GM12891 (cell line): Measurements from ENCODE around the gene RBM26.
"Not testable (repeated sequence)": the region's sequence is repeated elsewhere in the genome, so short reads cannot be mapped to it uniquely, and the experiment has no call there.

Source experiments
- DNase-seq: peaks from one replicate; pipeline ENCODE4 v3.0.0; 2011; ENCODE audit warnings: low spot score; ENCODE audit not compliant: insufficient read length
- FAIRE-seq: peaks from 2 replicates; lab custom pipeline; 2011; peaks lifted over from hg19 to GRCh38; lab: Jason Lieb, UNC
- PAX5 ChIP-seq: IDR thresholded peaks from 2 replicates; pipeline ENCODE4 v1.6.1; 2011; ENCODE audit warnings: low read length, moderate library complexity, mild to moderate bottlenecking; ENCODE audit not compliant: insufficient read depth, severe bottlenecking
- POLR2A ChIP-seq: IDR thresholded peaks from 2 replicates; pipeline ENCODE4 v1.6.1; 2011; ENCODE audit warnings: low read depth, low read length, control low read depth
- POLR2AphosphoS5 ChIP-seq: IDR thresholded peaks from 2 replicates; pipeline ENCODE4 v1.6.1; 2011; ENCODE audit warnings: low read depth, low read length, control low read depth
- POU2F2 ChIP-seq: IDR thresholded peaks from 2 replicates; pipeline ENCODE4 v1.6.1; 2011; ENCODE audit warnings: low read depth, mild to moderate bottlenecking, control low read depth, low read length, moderate library complexity
- SPI1 ChIP-seq: IDR thresholded peaks from 2 replicates; pipeline ENCODE4 v1.6.1; 2011; ENCODE audit warnings: low read depth, low read length, control low read depth
- TAF1 ChIP-seq: IDR thresholded peaks from 2 replicates; pipeline ENCODE4 v1.6.1; 2011; ENCODE audit warnings: low read depth, low read length, control low read depth

The RBM26 gene

DNA sequence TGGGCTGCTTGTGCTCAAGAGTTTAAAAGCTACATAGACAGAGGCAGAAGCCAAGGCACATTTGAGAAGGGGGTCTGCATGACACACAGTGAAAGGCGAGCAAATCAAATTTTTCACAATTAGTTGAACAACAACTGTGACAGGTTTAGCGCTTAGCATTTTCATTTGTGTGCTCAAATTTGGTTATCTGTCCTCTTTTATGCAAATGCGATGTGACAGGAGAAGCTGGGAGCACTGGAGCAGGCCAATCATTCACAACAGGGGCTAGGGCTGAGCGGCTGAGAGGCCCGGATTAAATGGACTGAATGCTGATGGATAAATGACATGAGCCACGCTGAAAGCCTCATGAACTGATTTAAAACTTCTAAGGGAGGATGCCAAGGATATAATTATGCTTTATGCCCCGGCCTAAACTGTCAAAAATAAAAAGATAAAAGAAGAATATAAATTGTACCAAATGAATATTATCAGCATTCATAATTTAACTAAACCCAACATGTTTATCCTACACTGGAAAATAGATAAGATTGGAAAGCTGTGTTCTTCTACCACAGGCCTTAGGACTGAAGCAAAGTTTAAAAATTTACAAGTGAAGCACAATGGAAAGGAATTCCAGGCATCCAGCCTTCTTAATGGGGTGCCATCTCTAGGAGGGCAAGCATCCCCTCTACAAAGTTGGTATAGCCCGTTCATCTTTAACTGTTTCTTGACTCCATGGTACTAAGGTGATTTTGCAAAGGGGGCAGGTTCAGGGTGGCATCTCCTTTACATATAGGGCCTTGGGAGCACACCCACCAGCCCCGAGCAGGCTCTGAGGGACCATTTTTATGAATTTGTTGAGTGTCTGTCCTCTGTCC is 117.9 kb downstream of the RBM26 start:
- TF ChIP-seq SPI1 (no peak), POLR2A (no peak), POLR2AphosphoS5 (no peak), TAF1 (no peak), POU2F2 (no peak), PAX5 (no peak)
- FAIRE-seq: no peak
- no peak for DNase-seq

DNA sequence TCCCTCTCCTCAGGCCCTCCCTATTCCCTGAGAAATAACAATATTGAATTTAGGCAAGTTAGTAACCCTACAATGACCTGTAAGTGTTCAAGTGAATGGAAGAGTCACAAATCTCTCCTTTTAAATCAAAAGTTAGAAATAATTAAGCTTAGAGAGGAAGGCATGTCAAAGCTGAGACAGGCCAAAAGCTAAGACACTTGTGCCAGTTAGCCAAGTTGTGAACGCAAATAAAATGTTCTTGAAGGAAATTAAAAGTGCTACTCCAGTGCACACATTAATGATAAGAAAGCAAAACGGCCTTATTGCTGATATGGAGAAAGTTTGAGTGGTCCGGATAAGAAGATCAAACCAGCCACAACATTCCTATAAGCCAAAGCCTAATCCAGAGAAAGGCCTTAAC is 120.9 kb downstream of the RBM26 start:
- DNase-seq: no peak
- TF ChIP-seq POU2F2 (no peak), PAX5 (no peak), SPI1 (no peak), POLR2AphosphoS5 (no peak), TAF1 (no peak), POLR2A (no peak)
- no peak for FAIRE-seq

DNA sequence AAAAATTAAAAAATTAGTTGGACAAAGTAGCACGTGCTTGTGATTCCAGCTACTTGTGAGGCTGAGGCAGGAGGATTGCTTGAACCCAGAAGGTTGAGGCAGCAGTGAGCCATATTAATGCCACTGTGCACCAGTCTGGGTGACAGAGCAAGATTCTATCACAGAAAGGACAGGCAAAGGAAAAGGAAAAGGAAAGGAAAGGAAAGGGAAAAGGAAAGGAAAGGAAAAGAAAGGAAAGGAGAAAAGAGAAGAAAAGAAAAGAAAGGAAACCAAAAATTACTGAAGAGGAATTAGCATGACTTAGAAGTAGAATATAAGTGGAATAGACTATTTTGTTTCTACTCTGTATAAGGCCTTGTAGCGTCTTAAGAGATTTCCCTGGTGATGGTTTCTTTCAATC is 122.3 kb downstream of the RBM26 start:
- DNase-seq: no peak
- TF ChIP-seq POLR2A: no peak
- no peak for TF ChIP-seq TAF1
- no peak for TF ChIP-seq POU2F2
- no peak for TF ChIP-seq POLR2AphosphoS5
- no peak for TF ChIP-seq PAX5
- TF ChIP-seq SPI1: no peak
- no peak for FAIRE-seq

DNA sequence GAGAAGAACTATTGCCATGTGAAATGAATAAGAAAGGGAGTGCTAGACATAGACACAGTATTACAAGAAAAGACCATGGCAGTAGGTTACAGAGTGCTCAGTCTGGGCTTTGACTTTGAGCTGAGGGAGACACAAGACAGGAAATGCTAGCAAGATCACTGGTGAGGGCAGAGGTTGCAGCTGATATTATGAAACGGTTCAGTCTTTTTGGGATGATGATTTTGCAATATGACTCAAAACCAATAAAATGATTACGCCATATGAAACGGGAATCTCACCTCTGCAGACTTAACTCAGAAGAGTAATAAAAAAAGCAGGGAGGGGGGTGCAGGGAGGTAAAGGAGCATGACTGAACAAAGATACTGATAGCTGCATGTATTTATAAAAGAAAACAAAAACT is 123.1 kb downstream of the RBM26 start:
- no peak for DNase-seq
- TF ChIP-seq POLR2AphosphoS5 (no peak), TAF1 (no peak), SPI1 (no peak), PAX5 (no peak), POLR2A (no peak), POU2F2 (no peak)
- FAIRE-seq: no peak

DNA sequence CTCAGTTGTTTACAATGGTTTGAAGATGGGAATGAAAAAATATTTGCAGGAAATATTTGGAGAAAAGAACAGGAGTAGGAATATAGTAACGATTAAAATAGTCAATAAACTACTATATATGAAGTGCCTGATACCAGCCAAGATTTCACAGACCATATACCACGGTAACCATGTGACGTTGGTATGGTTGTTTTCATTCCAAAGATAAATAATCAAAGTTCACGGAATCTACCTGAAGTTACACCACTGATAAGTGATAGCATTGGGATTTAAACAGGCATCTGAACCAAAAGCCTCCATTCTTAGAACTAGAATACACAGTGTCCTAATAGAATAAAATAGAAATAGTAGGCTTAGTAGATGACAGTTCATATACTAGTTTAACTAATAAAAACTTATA is 123.5 kb downstream of the RBM26 start:
- no peak for FAIRE-seq
- TF ChIP-seq TAF1 (no peak), POU2F2 (no peak), PAX5 (no peak), POLR2A (no peak), SPI1 (no peak), POLR2AphosphoS5 (no peak)
- no peak for DNase-seq

- DNase-seq (no peak), FAIRE-seq (no peak)
- TF ChIP-seq POU2F2 (no peak), POLR2AphosphoS5 (no peak), PAX5 (no peak), TAF1 (no peak), POLR2A (no peak), SPI1 (no peak)
These were observed 124.7 kb downstream of the RBM26 start for GRCh38 chr13:79281339-79281747.

DNA sequence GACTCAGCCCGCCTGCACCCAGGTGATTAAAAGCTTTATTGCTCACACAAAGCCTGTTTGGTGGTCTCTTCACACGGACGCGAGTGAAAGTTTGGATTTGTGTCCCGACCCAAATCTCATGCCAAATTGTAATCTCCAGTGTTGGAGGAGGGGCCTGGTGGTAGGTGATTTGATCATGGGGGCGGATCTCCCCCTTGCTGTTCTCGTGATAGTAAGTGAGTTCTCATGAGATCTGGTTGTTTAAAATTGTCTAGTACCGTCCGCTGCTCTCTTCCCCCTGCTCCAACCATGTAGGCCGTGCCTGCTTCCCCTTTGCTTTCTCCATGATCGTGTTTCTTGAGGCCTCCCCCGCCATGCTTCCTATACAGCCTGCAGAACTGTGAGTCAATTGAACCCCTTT is 126.3 kb downstream of the RBM26 start:
- FAIRE-seq, DNase-seq: not testable (repeated sequence)

- DNase-seq: no peak
- TF ChIP-seq POU2F2 (no peak), POLR2A (no peak), PAX5 (no peak)
- no peak for FAIRE-seq
These were observed 133.0 kb downstream of the RBM26 start for GRCh38 chr13:79273045-79273444.

- FAIRE-seq (no peak), DNase-seq (no peak)
These were observed 134.4 kb downstream of the RBM26 start for GRCh38 chr13:79271616-79272015.

GRCh38 chr13:79270859-79271258 is 135.2 kb downstream of the RBM26 start:
- TF ChIP-seq POLR2A (no peak), POU2F2 (no peak), TAF1 (no peak), PAX5 (no peak), POLR2AphosphoS5 (no peak), SPI1 (no peak)
- DNase-seq: no peak
- no peak for FAIRE-seq

More at GRCh38 chr13:79271616-79272015, 134.4 kb downstream of the RBM26 start:
- TF ChIP-seq POLR2A (no peak), PAX5 (no peak), POLR2AphosphoS5 (no peak), POU2F2 (no peak), SPI1 (no peak), TAF1 (no peak)
